ENCODE data around the gene FBRSL1. TPM values are rescaled to one million over a fixed set of nuclear protein-coding genes. Genes with fewer than 3 reads are reported as not detected.

The FBRSL1 gene
- total RNA-seq, 1 donor from 2014 or later = 108 TPM

DNA sequence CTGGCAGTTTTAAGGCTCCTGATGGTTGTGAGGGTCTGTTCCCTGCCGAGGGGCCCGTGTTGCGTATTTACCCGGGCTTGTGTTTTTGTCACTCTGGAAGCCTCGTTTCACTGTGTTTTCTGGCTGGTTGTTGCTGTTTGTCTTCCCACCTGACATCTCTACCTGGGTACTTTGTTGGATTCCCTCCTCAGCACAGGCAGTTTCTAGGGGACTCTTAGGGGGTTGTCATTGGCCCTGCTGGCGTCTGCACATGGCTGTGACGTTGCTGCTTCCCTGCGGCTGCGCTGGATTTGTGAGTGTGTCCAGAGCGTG, 6.4 kb downstream of the FBRSL1 start:
- Mint-ChIP-seq H3K4me1 (ENCODE audit: unreplicated experiment) (peaks cover 35% of the 10 kb centered on the region), H3K27me3 (no peaks in the 10 kb centered on the region), H3K4me3 (peak overlapping the region; percentile 17), H3K36me3 (no peaks in the 10 kb centered on the region), H3K9me3 (no peaks in the 10 kb centered on the region), H3K27ac (peak overlapping the region; percentile 41)
- no peak for DNase-seq (ENCODE audit: extremely low spot score, unreplicated experiment)
- TF ChIP-seq, protein P1, sequence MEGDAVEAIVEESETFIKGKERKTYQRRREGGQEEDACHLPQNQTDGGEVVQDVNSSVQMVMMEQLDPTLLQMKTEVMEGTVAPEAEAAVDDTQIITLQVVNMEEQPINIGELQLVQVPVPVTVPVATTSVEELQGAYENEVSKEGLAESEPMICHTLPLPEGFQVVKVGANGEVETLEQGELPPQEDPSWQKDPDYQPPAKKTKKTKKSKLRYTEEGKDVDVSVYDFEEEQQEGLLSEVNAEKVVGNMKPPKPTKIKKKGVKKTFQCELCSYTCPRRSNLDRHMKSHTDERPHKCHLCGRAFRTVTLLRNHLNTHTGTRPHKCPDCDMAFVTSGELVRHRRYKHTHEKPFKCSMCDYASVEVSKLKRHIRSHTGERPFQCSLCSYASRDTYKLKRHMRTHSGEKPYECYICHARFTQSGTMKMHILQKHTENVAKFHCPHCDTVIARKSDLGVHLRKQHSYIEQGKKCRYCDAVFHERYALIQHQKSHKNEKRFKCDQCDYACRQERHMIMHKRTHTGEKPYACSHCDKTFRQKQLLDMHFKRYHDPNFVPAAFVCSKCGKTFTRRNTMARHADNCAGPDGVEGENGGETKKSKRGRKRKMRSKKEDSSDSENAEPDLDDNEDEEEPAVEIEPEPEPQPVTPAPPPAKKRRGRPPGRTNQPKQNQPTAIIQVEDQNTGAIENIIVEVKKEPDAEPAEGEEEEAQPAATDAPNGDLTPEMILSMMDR (conservative IDR thresholded peaks at IDR 0.05) = no peak

DNA sequence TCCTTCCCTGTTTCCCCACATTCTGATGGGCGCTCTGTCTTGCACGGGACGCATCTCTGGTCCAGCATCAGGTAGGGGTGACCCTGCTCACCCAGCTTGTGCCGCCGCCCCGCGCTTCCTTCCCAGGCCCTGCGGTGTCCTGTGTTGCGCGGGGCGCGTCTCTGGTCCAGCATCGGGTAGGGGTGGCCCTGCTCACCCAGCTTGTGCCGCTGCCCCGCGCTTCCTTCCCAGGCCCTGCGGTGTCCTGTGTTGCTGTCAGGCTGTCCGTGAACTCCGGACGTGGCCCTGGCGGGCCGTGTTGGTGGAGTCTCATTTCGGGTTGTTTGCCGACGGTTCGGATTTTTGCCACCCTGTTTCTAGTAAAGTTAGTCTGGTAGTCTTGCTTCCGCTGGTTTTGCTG, 6.8 kb downstream of the FBRSL1 start:
- DNase-seq (ENCODE audit: extremely low spot score, unreplicated experiment) = no peak
- peak overlapping the region; percentile 17 for H3K4me3 Mint-ChIP-seq
- no peaks in the 10 kb centered on the region for H3K9me3 Mint-ChIP-seq
- H3K4me1 Mint-ChIP-seq (ENCODE audit: unreplicated experiment) = peaks cover 36% of the 10 kb centered on the region
- peak overlapping the region; percentile 41 for H3K27ac Mint-ChIP-seq
- H3K27me3 Mint-ChIP-seq = no peaks in the 10 kb centered on the region
- no peaks in the 10 kb centered on the region for H3K36me3 Mint-ChIP-seq
- TF ChIP-seq, protein P1 (conservative IDR thresholded peaks at IDR 0.05) = no peak

DNA sequence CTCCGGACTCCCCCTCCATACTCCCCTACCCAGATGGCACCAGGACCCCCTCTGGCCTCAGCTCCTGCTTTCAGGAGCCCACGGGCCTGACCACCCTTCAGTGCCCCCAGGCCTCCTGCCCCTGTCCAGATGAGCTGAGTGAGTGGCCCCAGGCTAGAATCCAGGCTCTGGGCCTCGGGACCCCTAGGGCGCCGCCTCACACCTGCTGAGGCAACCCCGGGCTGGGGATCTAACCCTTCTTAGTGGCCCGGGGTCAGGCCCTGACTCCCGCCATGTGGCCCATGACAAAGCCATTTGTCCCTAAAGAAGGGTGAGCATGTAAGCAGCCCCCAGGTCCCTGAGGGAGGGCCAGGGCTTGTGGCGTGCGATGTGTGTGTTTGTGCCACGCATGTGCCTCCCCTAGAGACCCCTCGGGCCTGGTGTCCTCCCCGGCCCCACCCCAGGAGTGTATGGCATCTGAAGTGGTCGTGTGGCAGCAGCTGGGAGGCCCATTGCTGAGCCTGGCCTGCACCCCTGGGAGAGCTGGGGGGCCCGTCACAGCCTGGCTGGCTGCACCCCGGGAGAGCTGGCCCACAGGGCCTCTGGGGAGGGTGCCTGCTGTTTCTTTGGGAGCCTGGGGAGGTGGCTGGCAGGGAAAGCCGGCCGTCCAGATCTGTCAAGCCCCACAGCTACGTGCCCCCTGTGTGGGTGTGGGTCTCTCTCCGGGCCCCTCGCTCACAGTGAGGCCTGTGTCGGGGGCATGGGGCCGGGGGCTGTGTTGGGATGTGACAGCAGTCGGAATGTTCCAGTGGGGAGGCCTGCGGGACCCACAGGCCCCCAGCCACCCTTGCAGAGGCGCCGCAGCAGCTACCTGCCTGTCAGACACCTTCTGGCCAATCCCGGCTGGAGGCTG, 7.8 kb downstream of the FBRSL1 start:
- DNase-seq (ENCODE audit: extremely low spot score, unreplicated experiment) = no peak
- Mint-ChIP-seq H3K27me3 (no peaks in the 10 kb centered on the region), H3K4me3 (no peak overlapping the region), H3K27ac (no peak overlapping the region), H3K9me3 (no peaks in the 10 kb centered on the region), H3K4me1 (ENCODE audit: unreplicated experiment) (peaks cover 30% of the 10 kb centered on the region), H3K36me3 (no peaks in the 10 kb centered on the region)
- TF ChIP-seq, protein P1 (conservative IDR thresholded peaks at IDR 0.05) = no peak

DNA sequence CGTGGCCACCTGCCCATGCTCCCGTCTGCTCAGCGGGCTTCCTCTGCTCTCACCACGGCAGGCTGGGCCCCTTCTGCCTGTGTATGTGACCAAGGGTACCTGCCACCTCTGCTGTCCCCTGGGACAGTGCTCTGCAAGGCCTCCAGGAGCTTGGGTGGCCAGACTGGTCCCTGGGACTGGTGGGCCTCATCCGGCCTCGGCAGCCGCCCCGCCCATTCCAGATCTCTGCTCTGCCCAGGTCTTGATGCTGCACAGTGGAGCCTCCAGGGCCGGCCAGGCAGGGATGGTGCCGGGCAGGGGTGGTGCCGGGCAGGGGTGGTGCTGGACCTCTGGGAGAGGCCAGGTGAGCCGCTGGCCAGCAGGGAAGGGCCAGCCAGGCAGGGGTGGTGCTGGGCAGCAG, 9.0 kb downstream of the FBRSL1 start:
- no peak for DNase-seq (ENCODE audit: extremely low spot score, unreplicated experiment)
- no peaks in the 10 kb centered on the region for H3K36me3 Mint-ChIP-seq
- H3K27me3 Mint-ChIP-seq = no peaks in the 10 kb centered on the region
- TF ChIP-seq, protein P1 (conservative IDR thresholded peaks at IDR 0.05) = no peak
- no peak overlapping the region for H3K4me3 Mint-ChIP-seq
- H3K27ac Mint-ChIP-seq = no peak overlapping the region
- H3K4me1 Mint-ChIP-seq (ENCODE audit: unreplicated experiment) = peaks cover 23% of the 10 kb centered on the region
- no peaks in the 10 kb centered on the region for H3K9me3 Mint-ChIP-seq

DNA sequence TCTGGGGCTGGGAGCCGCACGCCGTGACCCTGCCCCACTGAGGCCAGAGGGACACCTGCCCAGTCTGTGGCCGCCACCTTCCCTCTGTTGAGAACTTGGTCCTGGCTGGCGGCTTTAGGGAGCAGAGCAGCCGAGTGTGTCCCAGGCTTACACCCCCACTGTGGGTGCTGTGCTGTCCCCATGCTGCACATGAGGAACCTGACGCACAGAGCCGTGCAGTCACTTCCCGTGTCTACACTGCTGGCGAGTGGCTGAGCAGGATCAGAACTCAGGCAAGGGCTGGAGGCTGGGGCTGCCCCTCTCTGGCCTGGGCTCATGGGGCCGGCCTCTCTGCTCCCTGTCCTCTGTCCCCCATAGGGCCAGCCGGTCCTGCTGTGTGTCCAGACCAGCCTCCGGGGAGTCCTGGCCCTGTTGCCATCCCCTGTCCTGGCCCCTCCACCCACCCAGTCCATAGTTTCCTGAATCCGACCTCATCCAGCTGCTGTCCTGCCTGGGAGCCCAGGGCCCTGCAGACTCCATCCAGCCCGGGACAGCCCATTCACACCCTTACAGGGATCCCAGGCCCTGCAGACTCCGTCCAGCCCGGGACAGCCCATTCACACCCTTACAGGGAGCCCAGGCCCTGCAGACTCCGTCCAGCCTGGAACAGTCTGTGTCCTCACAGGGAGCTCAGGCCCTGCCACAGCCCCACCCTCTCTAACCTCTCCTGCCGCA, 10.3 kb downstream of the FBRSL1 start:
- no peak overlapping the region for H3K4me3 Mint-ChIP-seq
- no peaks in the 10 kb centered on the region for H3K9me3 Mint-ChIP-seq
- no peaks in the 10 kb centered on the region for H3K36me3 Mint-ChIP-seq
- TF ChIP-seq, protein P1 (conservative IDR thresholded peaks at IDR 0.05) = no peak
- DNase-seq (ENCODE audit: extremely low spot score, unreplicated experiment) = no peak
- peaks cover 15% of the 10 kb centered on the region for H3K4me1 Mint-ChIP-seq (ENCODE audit: unreplicated experiment)
- no peaks in the 10 kb centered on the region for H3K27me3 Mint-ChIP-seq
- H3K27ac Mint-ChIP-seq = peak overlapping the region; percentile 53
